TTC549 (cell line): ENCODE results near the gene MAB21L4.

Experiments used
- FAIRE-seq: peaks from 2 replicates; lab custom pipeline; 2012; peaks lifted over from hg19 to GRCh38; lab: Jason Lieb, UNC

MAB21L4 gene

GRCh38 chr2:240894006-240894405 is 1.9 kb downstream of the MAB21L4 start:
- no peak for FAIRE-seq

GRCh38 chr2:240893363-240893844 is 2.6 kb downstream of the MAB21L4 start:
- FAIRE-seq, result no peak

GRCh38 chr2:240892925-240893324 is 3.0 kb downstream of the MAB21L4 start:
- no peak for FAIRE-seq

- FAIRE-seq, result no peak
Observed at GRCh38 chr2:240892356-240892755, 3.6 kb downstream of the MAB21L4 start.

GRCh38 chr2:240891492-240892340 is 4.2 kb downstream of the MAB21L4 start:
- FAIRE-seq, result no peak

- FAIRE-seq, result no peak
Observed at GRCh38 chr2:240890691-240891090, 5.3 kb downstream of the MAB21L4 start.

GRCh38 chr2:240889601-240890560 is 6.1 kb downstream of the MAB21L4 start:
- no peak for FAIRE-seq

- no peak for FAIRE-seq
Observed at GRCh38 chr2:240888890-240889573, 6.9 kb downstream of the MAB21L4 start.

- no peak for FAIRE-seq
Observed at GRCh38 chr2:240888130-240888889, 7.6 kb downstream of the MAB21L4 start.

- FAIRE-seq, result no peak
Observed at GRCh38 chr2:240887631-240888030, 8.3 kb downstream of the MAB21L4 start.

- FAIRE-seq, result no peak
Observed at GRCh38 chr2:240886678-240887609, 9.0 kb downstream of the MAB21L4 start.

- FAIRE-seq, result no peak
Observed at GRCh38 chr2:240886023-240886565, 9.9 kb downstream of the MAB21L4 start.

- no peak for FAIRE-seq
Observed at GRCh38 chr2:240885566-240885965, 10.4 kb downstream of the MAB21L4 start.

- FAIRE-seq, result no peak
Observed at GRCh38 chr2:240884745-240885144, 11.2 kb downstream of the MAB21L4 start.

- FAIRE-seq, result no peak
Observed at GRCh38 chr2:240884221-240884620, 11.7 kb downstream of the MAB21L4 start.

GRCh38 chr2:240881913-240882312 is 14.0 kb downstream of the MAB21L4 start:
- FAIRE-seq, result no peak

GRCh38 chr2:240879105-240879504 is 16.9 kb downstream of the MAB21L4 start:
- FAIRE-seq, result no peak

- FAIRE-seq, result no peak
Observed at GRCh38 chr2:240878341-240878936, 17.5 kb downstream of the MAB21L4 start.

- no peak for FAIRE-seq
Observed at GRCh38 chr2:240877460-240878340, 18.3 kb downstream of the MAB21L4 start.
